Measurements from ENCODE around the gene RIT2. TPM values are rescaled to one million over a fixed set of nuclear protein-coding genes. Genes with fewer than 3 reads are reported as not detected.

Gene RIT2
- total RNA-seq, 4 donors from 2014 or later: not detected

DNA sequence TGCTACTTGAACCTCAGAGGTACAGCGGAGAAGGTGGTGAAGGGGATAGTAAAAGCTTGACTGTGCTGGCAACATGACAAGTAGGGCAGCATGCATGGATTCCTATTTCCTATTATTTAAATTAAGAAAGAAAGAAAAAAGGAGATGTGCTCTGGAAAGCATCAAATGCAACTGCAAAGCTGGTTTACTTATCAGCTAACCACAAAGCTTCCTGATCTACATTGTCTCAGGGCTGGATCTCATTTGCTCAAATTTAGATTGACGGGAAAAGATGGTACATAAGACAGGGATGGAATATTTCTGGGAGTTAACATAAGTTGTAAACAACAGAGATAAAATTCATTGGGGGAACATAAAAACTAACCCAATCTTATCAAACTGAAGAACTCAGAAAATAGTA is 178.0 kb downstream of the RIT2 start:
- H3K4me3 ChIP-seq (ENCODE audit: low read depth, poor library complexity, severe bottlenecking): no peak overlapping the region
- TF ChIP-seq, protein P1, sequence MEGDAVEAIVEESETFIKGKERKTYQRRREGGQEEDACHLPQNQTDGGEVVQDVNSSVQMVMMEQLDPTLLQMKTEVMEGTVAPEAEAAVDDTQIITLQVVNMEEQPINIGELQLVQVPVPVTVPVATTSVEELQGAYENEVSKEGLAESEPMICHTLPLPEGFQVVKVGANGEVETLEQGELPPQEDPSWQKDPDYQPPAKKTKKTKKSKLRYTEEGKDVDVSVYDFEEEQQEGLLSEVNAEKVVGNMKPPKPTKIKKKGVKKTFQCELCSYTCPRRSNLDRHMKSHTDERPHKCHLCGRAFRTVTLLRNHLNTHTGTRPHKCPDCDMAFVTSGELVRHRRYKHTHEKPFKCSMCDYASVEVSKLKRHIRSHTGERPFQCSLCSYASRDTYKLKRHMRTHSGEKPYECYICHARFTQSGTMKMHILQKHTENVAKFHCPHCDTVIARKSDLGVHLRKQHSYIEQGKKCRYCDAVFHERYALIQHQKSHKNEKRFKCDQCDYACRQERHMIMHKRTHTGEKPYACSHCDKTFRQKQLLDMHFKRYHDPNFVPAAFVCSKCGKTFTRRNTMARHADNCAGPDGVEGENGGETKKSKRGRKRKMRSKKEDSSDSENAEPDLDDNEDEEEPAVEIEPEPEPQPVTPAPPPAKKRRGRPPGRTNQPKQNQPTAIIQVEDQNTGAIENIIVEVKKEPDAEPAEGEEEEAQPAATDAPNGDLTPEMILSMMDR (IDR thresholded peaks at IDR 0.05): no peak
- TF ChIP-seq POLR2A (IDR thresholded peaks at IDR 0.05): no peak
- intact Hi-C loops (cut with DNase I; ENCODE audit: low total_unique reads): no loop called here
- no peak for DNase-seq (ENCODE audit: low spot score in 2 of 2)
- WGBS, 2 donors: 74 to 75% methylated on average over 2 of the region's 2 CpGs

DNA sequence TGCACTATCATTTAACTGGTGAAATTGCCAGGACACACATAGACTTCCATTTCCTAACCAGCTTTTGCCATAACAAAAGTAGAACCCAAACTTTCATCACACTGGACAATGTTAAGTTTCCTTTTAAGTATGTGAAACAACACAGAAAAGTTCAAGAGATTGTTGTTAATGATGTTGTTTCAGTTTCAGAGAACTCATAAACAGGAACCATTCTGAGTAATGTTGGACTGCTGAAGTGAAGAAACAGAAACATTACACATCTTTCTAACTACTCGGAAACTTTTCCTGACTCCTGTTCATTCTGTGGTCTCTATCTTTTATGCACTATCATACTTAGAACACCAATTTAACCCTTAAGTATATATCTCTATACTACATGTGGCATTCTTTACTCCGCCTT is 179.2 kb downstream of the RIT2 start:
- TF ChIP-seq, protein P1 (IDR thresholded peaks at IDR 0.05): no peak
- TF ChIP-seq POLR2A (IDR thresholded peaks at IDR 0.05): no peak
- no peak overlapping the region for H3K4me3 ChIP-seq (ENCODE audit: low read depth, poor library complexity, severe bottlenecking)
- WGBS, 2 donors: 48% methylated on average over 2 of the region's 2 CpGs
- intact Hi-C loops (cut with DNase I; ENCODE audit: low total_unique reads): no loop called here
- no peak for DNase-seq (ENCODE audit: low spot score in 2 of 2)

DNA sequence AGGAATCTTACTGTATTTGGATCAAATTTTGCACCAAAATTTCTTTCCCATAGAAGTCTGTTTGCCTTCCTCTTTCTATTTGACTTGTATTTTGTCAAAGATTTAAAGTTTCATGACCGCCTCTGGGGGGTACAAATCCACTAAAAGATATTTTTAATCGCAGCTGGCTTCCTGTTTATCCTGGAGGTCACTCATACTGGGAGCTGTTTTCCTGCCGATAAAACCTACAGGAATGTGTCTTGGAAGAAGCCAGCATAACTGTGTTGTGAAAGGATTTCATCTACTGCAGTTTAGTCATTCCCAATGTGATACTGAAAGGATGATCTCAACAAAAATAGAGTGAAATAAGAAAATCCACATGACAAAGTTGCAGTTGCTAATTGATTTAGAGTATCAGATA is 184.0 kb downstream of the RIT2 start:
- intact Hi-C loops (cut with DNase I; ENCODE audit: low total_unique reads): no loop called here
- no peak overlapping the region for H3K4me3 ChIP-seq (ENCODE audit: low read depth, poor library complexity, severe bottlenecking)
- TF ChIP-seq POLR2A (IDR thresholded peaks at IDR 0.05): no peak
- TF ChIP-seq, protein P1 (IDR thresholded peaks at IDR 0.05): no peak
- DNase-seq (ENCODE audit: low spot score in 2 of 2): no peak
- WGBS, 2 donors: 33 to 36% methylated on average over 3 of the region's 3 CpGs

DNA sequence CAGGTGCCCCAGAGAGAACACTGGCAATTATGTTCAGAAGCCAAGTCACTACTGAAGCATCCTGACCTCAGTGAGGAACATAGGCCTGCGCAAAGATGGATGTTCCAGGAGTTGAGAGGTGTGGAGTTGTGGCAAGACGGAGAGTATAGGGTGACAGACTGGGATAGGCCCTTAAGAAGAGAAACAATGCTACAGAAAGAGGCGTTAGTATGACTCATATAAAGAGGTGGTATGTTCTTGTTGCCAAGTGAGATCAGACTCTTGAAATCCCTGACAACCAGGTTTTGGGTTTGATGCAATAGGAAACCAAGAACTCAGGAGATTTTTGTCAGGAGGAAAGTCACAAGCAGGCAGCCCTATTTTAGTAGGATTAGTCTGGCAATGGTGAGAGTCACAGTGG is 185.6 kb downstream of the RIT2 start:
- TF ChIP-seq, protein P1 (IDR thresholded peaks at IDR 0.05): no peak
- no peak for TF ChIP-seq POLR2A (IDR thresholded peaks at IDR 0.05)
- H3K4me3 ChIP-seq (ENCODE audit: low read depth, poor library complexity, severe bottlenecking): no peak overlapping the region
- DNase-seq (ENCODE audit: low spot score in 2 of 2): no peak
- intact Hi-C loops (cut with DNase I; ENCODE audit: low total_unique reads): no loop called here
- WGBS, 2 donors: 78 to 88% methylated on average over 3 of the region's 3 CpGs

DNA sequence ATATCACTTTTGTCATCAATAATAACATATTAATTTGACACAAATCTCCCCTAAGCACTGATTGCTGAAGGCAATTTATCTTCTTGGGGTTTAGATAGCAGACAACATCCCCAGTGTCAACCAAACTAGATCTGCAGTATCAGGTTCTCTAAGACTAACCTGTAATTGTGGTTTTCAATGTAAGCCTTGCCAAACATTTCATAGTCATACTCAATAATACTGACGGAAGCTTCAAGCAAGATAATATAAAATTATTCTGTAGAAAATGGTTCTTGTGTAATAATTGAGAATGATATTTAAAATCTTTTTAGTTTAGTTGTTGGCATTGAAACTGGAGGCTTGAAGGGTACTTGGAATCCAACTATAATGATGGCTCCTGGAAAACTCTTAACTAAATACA is 186.3 kb downstream of the RIT2 start:
- WGBS, 2 donors: 79 to 80% methylated on average over 1 of the region's 1 CpG
- H3K4me3 ChIP-seq (ENCODE audit: low read depth, poor library complexity, severe bottlenecking): no peak overlapping the region
- no peak for DNase-seq (ENCODE audit: low spot score in 2 of 2)
- intact Hi-C loops (cut with DNase I; ENCODE audit: low total_unique reads): no loop called here
- TF ChIP-seq, protein P1 (IDR thresholded peaks at IDR 0.05): no peak
- no peak for TF ChIP-seq POLR2A (IDR thresholded peaks at IDR 0.05)

DNA sequence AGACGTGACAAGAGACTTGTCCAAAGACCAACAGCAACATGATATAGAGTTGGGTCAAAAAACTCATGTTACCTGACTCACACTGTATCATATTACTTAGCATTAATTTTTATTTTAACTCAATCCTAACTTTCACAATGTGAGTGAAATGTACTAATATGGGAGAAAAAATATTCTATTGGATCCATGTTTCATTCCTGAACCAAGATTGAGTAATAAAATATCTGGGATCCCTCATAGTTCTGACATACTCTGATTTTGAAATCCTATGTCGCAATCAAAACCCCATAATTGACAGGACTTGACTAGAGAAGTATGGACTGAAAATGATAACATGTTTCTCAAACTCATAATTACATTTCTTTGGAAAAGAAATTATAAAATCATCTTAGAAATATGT is 190.4 kb downstream of the RIT2 start:
- no peak for TF ChIP-seq POLR2A (IDR thresholded peaks at IDR 0.05)
- TF ChIP-seq, protein P1 (IDR thresholded peaks at IDR 0.05): no peak
- no peak overlapping the region for H3K4me3 ChIP-seq (ENCODE audit: low read depth, poor library complexity, severe bottlenecking)
- WGBS, 2 donors: 68 to 72% methylated on average over 2 of the region's 2 CpGs
- intact Hi-C loops (cut with DNase I; ENCODE audit: low total_unique reads): no loop called here
- DNase-seq (ENCODE audit: low spot score in 2 of 2): no peak
